IMR-90 (cell line): ENCODE data around the gene FCHSD2. TPM values are rescaled to one million over a fixed set of nuclear protein-coding genes. Genes with fewer than 3 reads are reported as not detected.

Experiments used
- ATAC-seq: fragments of 200-7000 bp; cut with Tn5 transposase; 2 replicates; pipeline ENCODE4 v1.9.1; 2020; ENCODE audit warnings: low read depth, mild to moderate bottlenecking, moderate library complexity
- BruUV-seq: library from RNA; stranded (reverse); fragments of 400-500 nt; replicated peaks from 2 replicates; lab custom pipeline; 2021; lab: Mats Ljungman, UMichigan
- CTCF ChIA-PET: fragments of 300-600 bp; formaldehyde crosslinking; extraction: SDS; loops from one replicate; lab custom pipeline; 2021; ENCODE audit warnings: antibody characterized with exemption; lab: Yijun Ruan, JAX
- POLR2A ChIA-PET: fragments of 300-600 bp; sonication (Branson Sonifier 250); formaldehyde crosslinking; loops from one replicate; lab custom pipeline; 2022; ENCODE audit warnings: antibody characterized with exemption; ENCODE audit not compliant: unreplicated experiment; lab: Charles Lee
- DNase-seq: peaks from one replicate; pipeline ENCODE4 v3.0.0; 2013
- H2AFZ ChIP-seq: replicated peaks from 2 replicates; pipeline ENCODE3; 2013; ENCODE audit warnings: low read length, mild to moderate bottlenecking; ENCODE audit not compliant: poor library complexity
- H2AK5ac ChIP-seq: 2 replicates; pipeline ENCODE4 v1.6.1; 2013; ENCODE audit warnings: low read depth, low read length, inconsistent platforms
- H2AK9ac ChIP-seq: replicated peaks from 2 replicates; pipeline ENCODE3; 2013; ENCODE audit warnings: mild to moderate bottlenecking, low read depth, low read length, moderate library complexity; ENCODE audit not compliant: poor library complexity
- H2BK120ac ChIP-seq: 2 replicates; pipeline ENCODE4 v1.6.1; 2013; ENCODE audit warnings: low read depth, low read length, inconsistent platforms
- H2BK15ac ChIP-seq: 3 replicates; pipeline ENCODE4 v1.6.1; 2013; ENCODE audit warnings: low read depth, low read length, inconsistent platforms
- H2BK20ac ChIP-seq: 2 replicates; pipeline ENCODE4 v1.6.1; 2013; ENCODE audit warnings: low read depth, mild to moderate bottlenecking, inconsistent platforms, low read length, moderate library complexity
- H2BK5ac ChIP-seq: 2 replicates; pipeline ENCODE4 v1.6.1; 2013; ENCODE audit warnings: mild to moderate bottlenecking, low read depth, low read length, inconsistent platforms; ENCODE audit not compliant: poor library complexity, severe bottlenecking
- H3K14ac ChIP-seq: replicated peaks from 2 replicates; pipeline ENCODE4 v1.6.1; 2013; ENCODE audit warnings: low read depth, low read length, inconsistent platforms
- H3K18ac ChIP-seq: 2 replicates; pipeline ENCODE4 v1.6.1; 2013; ENCODE audit warnings: low read depth, low read length, control low read depth
- H3K23ac ChIP-seq: 2 replicates; pipeline ENCODE4 v1.6.1; 2013; ENCODE audit warnings: low read depth, low read length, inconsistent platforms
- H3K27ac ChIP-seq: 2 replicates; pipeline ENCODE4 v1.5.1; 2013; ENCODE audit warnings: mild to moderate bottlenecking, control low read depth, low read length; ENCODE audit not compliant: insufficient read depth
- H3K27me3 ChIP-seq: 2 replicates; pipeline ENCODE4 v1.6.1; 2013; ENCODE audit warnings: low read length; ENCODE audit not compliant: control insufficient read depth, insufficient read depth
- H3K36me3 ChIP-seq: 2 replicates; pipeline ENCODE4 v1.6.1; 2013; ENCODE audit warnings: low read length, mixed read lengths; ENCODE audit not compliant: control insufficient read depth, insufficient read depth
- H3K4ac ChIP-seq: 2 replicates; pipeline ENCODE4 v1.6.1; 2013; ENCODE audit warnings: low read depth, low read length, inconsistent platforms
- H3K4me1 ChIP-seq: 2 replicates; pipeline ENCODE4 v1.6.1; 2013; ENCODE audit warnings: low read length, mixed read lengths; ENCODE audit not compliant: control insufficient read depth, insufficient read depth
- H3K4me2 ChIP-seq: 2 replicates; pipeline ENCODE4 v1.6.1; 2013; ENCODE audit warnings: low read depth, mild to moderate bottlenecking, control low read depth, low read length, moderate library complexity
- H3K4me3 ChIP-seq: 2 replicates; pipeline ENCODE4 v1.5.1; 2013; ENCODE audit warnings: low read depth, mild to moderate bottlenecking, control low read depth, low read length, moderate library complexity; ENCODE audit not compliant: insufficient read depth
- H3K56ac ChIP-seq: 2 replicates; pipeline ENCODE4 v1.6.1; 2013; ENCODE audit warnings: low read length, inconsistent platforms; ENCODE audit not compliant: insufficient read depth; ENCODE audit errors: extremely low read depth
- H3K79me1 ChIP-seq, 2 experiments: 2 replicates each; pipeline ENCODE4 v1.6.1; 2013; ENCODE audit warnings: low read length in 2 of 2, inconsistent platforms in 1 of 2, low read depth in 1 of 2
- H3K9ac ChIP-seq: 2 replicates; pipeline ENCODE4 v1.6.1; 2013; ENCODE audit warnings: low read depth, low read length, control low read depth
- H3K9me1 ChIP-seq: 2 replicates; pipeline ENCODE4 v1.6.1; 2013; ENCODE audit warnings: low read length, inconsistent platforms; ENCODE audit not compliant: insufficient read depth
- H3K9me3 ChIP-seq: 2 replicates; pipeline ENCODE4 v1.6.1; 2013; ENCODE audit warnings: low read length; ENCODE audit not compliant: control insufficient read depth, insufficient read depth
- H4K20me1 ChIP-seq: 2 replicates; pipeline ENCODE4 v1.6.1; 2013; ENCODE audit warnings: low read length, inconsistent platforms; ENCODE audit not compliant: insufficient read depth
- H4K5ac ChIP-seq: 2 replicates; pipeline ENCODE4 v1.6.1; 2013; ENCODE audit warnings: mild to moderate bottlenecking, low read depth, low read length, control low read depth
- H4K8ac ChIP-seq, 2 experiments: 2 replicates each; pipeline ENCODE4 v1.6.1; 2013; ENCODE audit warnings: low read depth in 2 of 2, low read length in 2 of 2, control low read depth in 1 of 2, inconsistent platforms in 1 of 2
- H4K91ac ChIP-seq: 2 replicates; pipeline ENCODE4 v1.6.1; 2013; ENCODE audit warnings: low read depth, low read length, inconsistent platforms; ENCODE audit not compliant: insufficient read depth
- CEBPB ChIP-seq: IDR thresholded peaks from 2 replicates; pipeline ENCODE4 v1.6.1; 2012; ENCODE audit warnings: low read depth, low read length, improper control_type of control experiment
- MAZ ChIP-seq: IDR thresholded peaks from 2 replicates; pipeline ENCODE4 v1.6.1; 2012; ENCODE audit warnings: low read depth, mild to moderate bottlenecking, low read length, improper control_type of control experiment, moderate library complexity, borderline replicate concordance
- NFE2L2 ChIP-seq: fragments of 150-350 bp; IDR thresholded peaks from 2 replicates; pipeline ENCODE4 v1.6.1; 2016; ENCODE audit warnings: low read depth, mild to moderate bottlenecking, low read length
- POLR2A ChIP-seq: IDR thresholded peaks from 2 replicates; pipeline ENCODE4 v1.6.1; 2012; ENCODE audit warnings: mild to moderate bottlenecking, low read depth, low read length
- RCOR1 ChIP-seq: IDR thresholded peaks from 2 replicates; pipeline ENCODE4 v1.6.1; 2012; ENCODE audit warnings: mild to moderate bottlenecking, low read length, improper control_type of control experiment; ENCODE audit not compliant: insufficient replicate concordance
- WGBS, 2 experiments: methylation state at CpG; one replicate each; pipeline versions ENCODE4 v1.1.5 to v1.1.7; 2013; ENCODE audit warnings: missing lambda C conversion rate in 2 of 2; ENCODE audit not compliant: insufficient read length in 1 of 2; ENCODE audit errors: extremely low coverage in 2 of 2; 5-methylcytosine and 5-hydroxymethylcytosine counted together
- dilution Hi-C: fragments of 300-500 bp; cut with HindIII; formaldehyde crosslinking; loops from one replicate; pipeline ENCODE4 v1.14.3; 2018; ENCODE audit warnings: low sequenced_read_pairs; ENCODE audit not compliant: unreplicated experiment
- in situ Hi-C: fragments of 300-500 bp; cut with MboI; formaldehyde crosslinking; loops from 3 replicates; pipeline ENCODE4 v1.14.3; 2019; ENCODE audit warnings: low sequenced_read_pairs, inconsistent platforms, mixed read lengths
- intact Hi-C: fragments of 100-400 bp; cut with micrococcal nuclease; formaldehyde crosslinking; loops from 2 replicates; pipeline ENCODE4 v1.10.0; 2022
- polyA plus RNA-seq, 3 experiments: library from polyadenylated mRNA; depleted of rRNA; stranded (reverse); fragments of >200 nt; gene quantifications; 2 replicates each; pipeline ENCODE4 v1.2.3, GENCODE V29; 2012; ENCODE audit warnings: low replicate concordance in 1 of 3
- total RNA-seq: library from RNA; depleted of rRNA; stranded (reverse); fragments of >200 nt; gene quantifications from 2 replicates; pipeline ENCODE4 v1.2.3, GENCODE V29; 2012
- TF ChIP-seq, protein P1 (sequence below): conservative IDR thresholded peaks from 2 replicates; pipeline ENCODE4 v1.5.1; 2012; ENCODE audit warnings: mild to moderate bottlenecking, low read depth, low read length, improper control_type of control experiment
- TF ChIP-seq, protein P2 (sequence below): fragments of 150-350 bp; IDR thresholded peaks from 2 replicates; pipeline ENCODE4 v1.6.1; 2017; ENCODE audit warnings: mild to moderate bottlenecking, antibody characterized with exemption, low read length, low read depth

Gene FCHSD2
- total and polyA plus RNA-seq, 2 of the 4 experiments (the other 2 are of a cell fraction), result 5.9 to 18.7 TPM

- no peak overlapping the region for H2BK15ac ChIP-seq
- peaks cover 2% of the 10 kb centered on the region for H3K36me3 ChIP-seq
- H4K20me1 ChIP-seq, result no peaks in the 10 kb centered on the region; the same call in 1 of the 2 replicates
- H3K4me3 ChIP-seq, result no peak overlapping the region
- H2BK120ac ChIP-seq, result no peak overlapping the region
- dilution Hi-C loops, result no loop called here
- H3K4me2 ChIP-seq, result no peak overlapping the region
- no peak overlapping the region for H3K56ac ChIP-seq
- CTCF ChIA-PET, result interaction anchor here (0.5 kb wide), 1 partner anchor 1797 kb away, joined by 3 read pairs; no protein-coding TSS in a partner anchor
- no peak overlapping the region for H3K4ac ChIP-seq
- no peak overlapping the region for H3K14ac ChIP-seq
- TF ChIP-seq POLR2A (no peak), NFE2L2 (no peak), MAZ (no peak), RCOR1 (no peak), CEBPB (no peak)
- TF ChIP-seq, protein P1, sequence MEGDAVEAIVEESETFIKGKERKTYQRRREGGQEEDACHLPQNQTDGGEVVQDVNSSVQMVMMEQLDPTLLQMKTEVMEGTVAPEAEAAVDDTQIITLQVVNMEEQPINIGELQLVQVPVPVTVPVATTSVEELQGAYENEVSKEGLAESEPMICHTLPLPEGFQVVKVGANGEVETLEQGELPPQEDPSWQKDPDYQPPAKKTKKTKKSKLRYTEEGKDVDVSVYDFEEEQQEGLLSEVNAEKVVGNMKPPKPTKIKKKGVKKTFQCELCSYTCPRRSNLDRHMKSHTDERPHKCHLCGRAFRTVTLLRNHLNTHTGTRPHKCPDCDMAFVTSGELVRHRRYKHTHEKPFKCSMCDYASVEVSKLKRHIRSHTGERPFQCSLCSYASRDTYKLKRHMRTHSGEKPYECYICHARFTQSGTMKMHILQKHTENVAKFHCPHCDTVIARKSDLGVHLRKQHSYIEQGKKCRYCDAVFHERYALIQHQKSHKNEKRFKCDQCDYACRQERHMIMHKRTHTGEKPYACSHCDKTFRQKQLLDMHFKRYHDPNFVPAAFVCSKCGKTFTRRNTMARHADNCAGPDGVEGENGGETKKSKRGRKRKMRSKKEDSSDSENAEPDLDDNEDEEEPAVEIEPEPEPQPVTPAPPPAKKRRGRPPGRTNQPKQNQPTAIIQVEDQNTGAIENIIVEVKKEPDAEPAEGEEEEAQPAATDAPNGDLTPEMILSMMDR, result no peak
- TF ChIP-seq, protein P2, sequence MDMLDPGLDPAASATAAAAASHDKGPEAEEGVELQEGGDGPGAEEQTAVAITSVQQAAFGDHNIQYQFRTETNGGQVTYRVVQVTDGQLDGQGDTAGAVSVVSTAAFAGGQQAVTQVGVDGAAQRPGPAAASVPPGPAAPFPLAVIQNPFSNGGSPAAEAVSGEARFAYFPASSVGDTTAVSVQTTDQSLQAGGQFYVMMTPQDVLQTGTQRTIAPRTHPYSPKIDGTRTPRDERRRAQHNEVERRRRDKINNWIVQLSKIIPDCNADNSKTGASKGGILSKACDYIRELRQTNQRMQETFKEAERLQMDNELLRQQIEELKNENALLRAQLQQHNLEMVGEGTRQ, result no peak
- ATAC-seq (no peak), DNase-seq (no peak)
- no peak overlapping the region for H2BK20ac ChIP-seq
- H3K9me1 ChIP-seq, result peaks cover 2% of the 10 kb centered on the region; the same call in 1 of the 2 replicates
- H3K9me3 ChIP-seq, result no peaks in the 10 kb centered on the region
- no peak overlapping the region for H3K23ac ChIP-seq
- H2BK5ac ChIP-seq, result no peak overlapping the region
- intact Hi-C loops, result no loop called here
- H2AK5ac ChIP-seq, result no peak overlapping the region
- peaks cover 2% of the 10 kb centered on the region; the same call in 1 of the 2 replicates for H3K4me1 ChIP-seq
- POLR2A ChIA-PET, result no interaction called here
- peaks cover 4 to 7% of the 10 kb centered on the region in 2 experiments; a peak in 3 of 4 replicates for H3K79me1 ChIP-seq
- WGBS, 2 experiments, result no CpG with 5 or more reads among the region's 5 CpGs
- H2AFZ ChIP-seq, result no peak overlapping the region
- H4K8ac ChIP-seq, result no peak overlapping the region
- H3K9ac ChIP-seq, result no peak overlapping the region
- H2AK9ac ChIP-seq, result no peak overlapping the region
- H3K27ac ChIP-seq, result no peak overlapping the region
- no peak overlapping the region for H4K5ac ChIP-seq
- H3K27me3 ChIP-seq, result no peaks in the 10 kb centered on the region
- in situ Hi-C loops, result no loop called here
- no TSS peak for BruUV-seq
- H4K91ac ChIP-seq, result no peak overlapping the region
- H3K18ac ChIP-seq, result no peak overlapping the region
Measured at GRCh38 chr11:72867970-72868369, 274.1 kb downstream of the FCHSD2 start.
